ENCODE data around the gene FAF1. TPM values are rescaled to one million over a fixed set of nuclear protein-coding genes. Genes with fewer than 3 reads are reported as not detected.
A peak's percentile ranks its signal among the peaks of the same experiment; 100 is the strongest.

The FAF1 gene
- total and polyA plus RNA-seq, 9 of the 15 experiments (the other 6 are each of a cell fraction or from before 2014, with no cell fraction given) = 48.7 to 225 (median 118) TPM

GRCh38 chr1:50968821-50969610 is 8.9 kb upstream of the FAF1 start (continued):
- TF ChIP-seq DEAF1 (CRISPR knock-in tag; IDR thresholded peaks at IDR 0.05) (no peak), ETV1 (tag; conservative IDR thresholded peaks at IDR 0.05; ENCODE audit: low read depth) (0 out of 2 replicates have a peak, but pooled peaks have one; percentile 5), MTA1 (IDR thresholded peaks at IDR 0.05; ENCODE audit: borderline replicate concordance) (no peak; the same call in 1 of the 2 replicates), HNRNPUL1 (IDR thresholded peaks at IDR 0.05; ENCODE audit: low read length) (no peak)

- Histone ChIP-seq H3K4me2 (ENCODE audit: insufficient read depth, low read length) (peak overlapping the region; percentile 98), H3K9me3 (replicated peaks; ENCODE audit: control insufficient read depth, insufficient read depth, low read depth, low read length) (no peaks in the 10 kb centered on the region), H3K27ac (ENCODE audit: extremely low read depth, low read depth, low read length) (peak overlapping the region; percentile 92), H2AFZ (ENCODE audit: low read depth, low read length) (peak overlapping the region; percentile 90), H3K4me1 (replicated peaks in 1 of 2; ENCODE audit: control insufficient read depth in 2 of 2, insufficient read depth in 2 of 2, low read length in 2 of 2) (peaks cover 3 to 15% of the 10 kb centered on the region in 2 experiments; a peak in 3 of 5 replicates), H3K36me3 (ENCODE audit: control insufficient read depth, insufficient read depth, low read length) (peaks cover under 1% of the 10 kb centered on the region; the same call in 1 of the 3 replicates), H3K9me1 (ENCODE audit: control insufficient read depth, insufficient read depth, low read length) (no peaks in the 10 kb centered on the region), H3K4me3 (peak overlapping the region; percentile 78), H3K9ac (ENCODE audit: insufficient read depth in 1 of 2, low read depth in 2 of 2, low read length in 2 of 2) (peak overlapping the region; percentile 94 to 95), H4K20me1 (replicated peaks; ENCODE audit: control insufficient read depth, insufficient read depth, low read length) (0 out of 2 replicates have a peak, but pooled peaks cover 3% of the 10 kb centered on the region), H3K79me2 (ENCODE audit: control insufficient read depth, insufficient read depth, low read length) (peaks cover 60% of the 10 kb centered on the region), H3K27me3 (ENCODE audit: control insufficient read depth in 2 of 2, insufficient read depth in 2 of 2, low read length in 2 of 2) (no peaks in the 10 kb centered on the region)
- CTCF ChIA-PET (ENCODE audit: low intra/inter-chr PET ratio) = interaction anchor here (0.5 to 1.0 kb wide), 2 partner anchors 26 to 95 kb away, joined by 3 to 5 read pairs; no protein-coding TSS in a partner anchor
- WGBS (ENCODE audit: insufficient coverage, low coverage, missing lambda C conversion rate) = under 1% methylated on average over 46 of the region's 70 CpGs
- intact Hi-C loops (cut with micrococcal nuclease) (loop anchor here (1.0 to 10.0 kb wide), 4 partner anchors 8 to 193 kb away; partner anchors contain the start of gene FAF1), in situ Hi-C loops (cut with MboI) (no loop called here)
- ATAC-seq (peak; percentile 75), DNase-seq (ENCODE audit: extremely low read depth in 1 of 4, low spot score in 3 of 4) (peak; percentile 93 to 97 (median 96)), FAIRE-seq (peak; percentile 11)
- POLR2A ChIA-PET = interaction anchor here (0.5 to 4.3 kb wide), 10 partner anchors 8 to 1061 kb away, joined by 3 to 65 read pairs (median 4); partner anchors contain the start of gene FAF1
- TSS peak; percentile 72 for BruUV-seq (replicated peaks)
- TF ChIP-seq NKRF (IDR thresholded peaks at IDR 0.05; ENCODE audit: borderline replicate concordance) (no peak; the same call in 1 of the 2 replicates), HNRNPK (IDR thresholded peaks at IDR 0.05; ENCODE audit: low read depth, low read length, poor library complexity, severe bottlenecking) (no peak), CEBPZ (IDR thresholded peaks at IDR 0.05; ENCODE audit: borderline replicate concordance, low read depth, low read length) (no peak), CAMTA2 (CRISPR knock-in tag; conservative IDR thresholded peaks at IDR 0.05) (0 out of 2 replicates have a peak, but pooled peaks have one; percentile 19)
Measured at GRCh38 chr1:50968158-50968820, 8.2 kb upstream of the FAF1 start.

Measured in K562 (cell line).